Stimulated activated memory B cell treated with anti-CD40 and anti-IgM and Interleukin-4, amounts not matched to agents 10 μg/mL and 1 μg/mL and 100 μg/mL, for 72 hours (primary cell): ENCODE measurements around the gene ABCD1.
"Not testable (repeated sequence)": the region's sequence is repeated elsewhere in the genome, so short reads cannot be mapped to it uniquely, and the experiment has no call there.

Experiments used
- ATAC-seq: fragments of 150-1000 bp; cut with Tn5 transposase; 2 replicates; pipeline ENCODE4 v1.10.0; 2021
- H3K27ac Mint-ChIP-seq: one replicate; pipeline ENCODE4 v1.8.0; 2022; ENCODE audit warnings: mild to moderate bottlenecking, mixed read lengths
- H3K27me3 Mint-ChIP-seq: one replicate; pipeline ENCODE4 v1.8.0; 2022; ENCODE audit warnings: mixed read lengths
- H3K36me3 Mint-ChIP-seq: one replicate; pipeline ENCODE4 v1.8.0; 2022; ENCODE audit warnings: mixed read lengths
- H3K4me1 Mint-ChIP-seq: one replicate; pipeline ENCODE4 v1.8.0; 2022; ENCODE audit warnings: mixed read lengths
- H3K4me3 Mint-ChIP-seq: one replicate; pipeline ENCODE4 v1.8.0; 2022; ENCODE audit warnings: mild to moderate bottlenecking, moderate library complexity, mixed read lengths
- H3K9me3 Mint-ChIP-seq: one replicate; pipeline ENCODE4 v1.8.0; 2022; ENCODE audit warnings: mixed read lengths

The ABCD1 gene

DNA sequence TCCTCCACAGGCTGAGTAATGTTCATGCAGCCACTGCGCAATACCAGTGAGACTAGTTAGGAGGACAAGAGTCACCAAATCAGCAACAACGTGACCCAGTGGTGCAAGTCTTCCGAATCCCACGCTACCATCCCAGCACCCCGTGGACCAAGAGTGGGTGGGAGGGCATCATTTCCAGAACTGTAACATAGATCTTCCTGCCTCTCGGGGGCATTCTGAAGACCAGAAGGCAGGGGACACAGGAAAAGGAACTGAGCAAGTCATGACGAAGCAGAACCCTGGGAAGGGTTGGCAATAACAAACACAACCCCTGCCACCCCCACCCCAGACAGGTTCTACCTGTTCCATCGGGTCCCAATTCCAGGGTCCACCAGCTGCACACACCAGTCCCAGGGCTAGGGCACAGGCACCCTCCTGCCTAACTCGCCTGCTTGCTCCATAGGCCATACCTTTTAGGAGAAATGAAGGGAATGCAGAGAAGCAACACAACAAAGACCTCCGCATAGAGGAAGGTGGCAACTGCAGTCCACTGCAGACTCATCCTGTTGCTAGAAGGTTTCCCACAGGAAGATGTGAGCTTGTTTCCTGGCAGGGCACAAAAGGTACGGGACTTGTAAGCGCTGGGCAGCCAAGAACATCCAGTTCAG is 1.8 kb upstream of the ABCD1 start:
- ATAC-seq: no peak
- H3K27me3 Mint-ChIP-seq: no peaks in the 10 kb centered on the region
- peak overlapping the region; percentile 86 for H3K27ac Mint-ChIP-seq
- H3K4me3 Mint-ChIP-seq: peak overlapping the region; percentile 91
- no peaks in the 10 kb centered on the region for H3K9me3 Mint-ChIP-seq
- peaks cover 33% of the 10 kb centered on the region for H3K4me1 Mint-ChIP-seq
- peaks cover 6% of the 10 kb centered on the region for H3K36me3 Mint-ChIP-seq

DNA sequence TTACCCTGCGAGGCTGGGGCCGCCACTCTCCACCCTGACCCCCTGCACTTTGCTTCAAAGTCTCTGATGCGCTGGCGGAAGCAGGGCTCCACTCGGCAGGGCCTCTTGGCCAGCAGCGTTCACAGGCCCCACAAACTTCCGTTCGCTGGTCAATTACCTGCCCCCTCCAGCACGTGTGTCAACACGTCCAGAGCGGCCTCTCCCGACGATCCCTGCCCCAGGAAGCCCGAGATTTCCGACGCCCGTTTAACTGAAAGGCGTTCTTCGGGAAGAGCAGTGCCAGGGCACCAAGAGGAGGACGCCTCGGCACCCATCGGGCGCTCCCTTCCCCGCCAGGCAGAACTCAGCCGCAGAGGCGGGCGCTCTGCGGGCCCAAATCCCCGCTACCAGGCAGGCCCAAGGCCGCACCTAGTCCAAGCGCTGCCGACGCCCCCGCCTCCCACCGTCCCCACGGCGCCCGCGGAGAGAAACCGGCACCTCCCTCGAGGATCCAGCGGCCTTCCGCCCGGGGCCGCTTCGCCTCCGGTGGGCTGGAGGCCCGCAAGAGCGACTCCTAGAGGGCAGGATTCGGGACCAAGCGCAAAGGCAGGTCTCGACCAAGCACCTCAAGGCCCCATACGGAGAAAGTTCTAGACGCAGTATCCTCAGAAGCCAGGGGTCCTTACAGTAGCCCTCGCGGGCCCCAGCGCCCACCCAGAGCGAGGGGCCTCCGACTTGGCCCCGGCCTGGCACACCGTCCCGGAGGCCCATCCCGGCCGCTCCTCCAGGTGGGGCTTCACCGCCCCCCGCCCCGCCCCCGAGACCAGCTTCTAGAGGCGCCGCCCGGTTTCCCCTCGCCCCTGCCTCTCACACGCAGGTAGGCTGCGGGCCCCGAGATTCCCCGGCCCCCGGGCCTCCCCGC is 1.1 kb upstream of the ABCD1 start:
- Mint-ChIP-seq H3K36me3 (peaks cover 5% of the 10 kb centered on the region), H3K27me3 (no peaks in the 10 kb centered on the region), H3K4me1 (peaks cover 33% of the 10 kb centered on the region), H3K4me3 (peak overlapping the region; percentile 91), H3K27ac (peak overlapping the region; percentile 86), H3K9me3 (no peaks in the 10 kb centered on the region)
- ATAC-seq: peak; percentile 56

DNA sequence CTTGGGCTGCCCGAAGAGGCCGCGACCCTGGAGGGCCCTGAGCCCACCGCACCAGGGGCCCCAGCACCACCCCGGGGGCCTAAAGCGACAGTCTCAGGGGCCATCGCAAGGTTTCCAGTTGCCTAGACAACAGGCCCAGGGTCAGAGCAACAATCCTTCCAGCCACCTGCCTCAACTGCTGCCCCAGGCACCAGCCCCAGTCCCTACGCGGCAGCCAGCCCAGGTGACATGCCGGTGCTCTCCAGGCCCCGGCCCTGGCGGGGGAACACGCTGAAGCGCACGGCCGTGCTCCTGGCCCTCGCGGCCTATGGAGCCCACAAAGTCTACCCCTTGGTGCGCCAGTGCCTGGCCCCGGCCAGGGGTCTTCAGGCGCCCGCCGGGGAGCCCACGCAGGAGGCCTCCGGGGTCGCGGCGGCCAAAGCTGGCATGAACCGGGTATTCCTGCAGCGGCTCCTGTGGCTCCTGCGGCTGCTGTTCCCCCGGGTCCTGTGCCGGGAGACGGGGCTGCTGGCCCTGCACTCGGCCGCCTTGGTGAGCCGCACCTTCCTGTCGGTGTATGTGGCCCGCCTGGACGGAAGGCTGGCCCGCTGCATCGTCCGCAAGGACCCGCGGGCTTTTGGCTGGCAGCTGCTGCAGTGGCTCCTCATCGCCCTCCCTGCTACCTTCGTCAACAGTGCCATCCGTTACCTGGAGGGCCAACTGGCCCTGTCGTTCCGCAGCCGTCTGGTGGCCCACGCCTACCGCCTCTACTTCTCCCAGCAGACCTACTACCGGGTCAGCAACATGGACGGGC is 579 bp downstream of the ABCD1 start:
- Mint-ChIP-seq H3K36me3 (no peaks in the 10 kb centered on the region), H3K27ac (peak overlapping the region; percentile 86), H3K27me3 (no peaks in the 10 kb centered on the region), H3K4me1 (peaks cover 33% of the 10 kb centered on the region), H3K4me3 (peak overlapping the region; percentile 72), H3K9me3 (no peaks in the 10 kb centered on the region)
- no peak for ATAC-seq

DNA sequence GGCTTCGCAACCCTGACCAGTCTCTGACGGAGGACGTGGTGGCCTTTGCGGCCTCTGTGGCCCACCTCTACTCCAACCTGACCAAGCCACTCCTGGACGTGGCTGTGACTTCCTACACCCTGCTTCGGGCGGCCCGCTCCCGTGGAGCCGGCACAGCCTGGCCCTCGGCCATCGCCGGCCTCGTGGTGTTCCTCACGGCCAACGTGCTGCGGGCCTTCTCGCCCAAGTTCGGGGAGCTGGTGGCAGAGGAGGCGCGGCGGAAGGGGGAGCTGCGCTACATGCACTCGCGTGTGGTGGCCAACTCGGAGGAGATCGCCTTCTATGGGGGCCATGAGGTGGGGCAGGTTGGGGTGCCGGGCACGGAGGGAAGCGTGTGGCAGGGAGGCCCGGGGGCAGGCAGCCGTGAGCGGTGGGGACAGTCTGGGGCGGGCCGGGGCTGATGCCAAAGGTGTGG is 1.2 kb downstream of the ABCD1 start:
- peak overlapping the region; percentile 45 for H3K4me3 Mint-ChIP-seq
- H3K4me1 Mint-ChIP-seq: peaks cover 33% of the 10 kb centered on the region
- peaks cover 4% of the 10 kb centered on the region for H3K36me3 Mint-ChIP-seq
- H3K9me3 Mint-ChIP-seq: no peaks in the 10 kb centered on the region
- H3K27ac Mint-ChIP-seq: no peak overlapping the region
- H3K27me3 Mint-ChIP-seq: no peaks in the 10 kb centered on the region
- no peak for ATAC-seq

DNA sequence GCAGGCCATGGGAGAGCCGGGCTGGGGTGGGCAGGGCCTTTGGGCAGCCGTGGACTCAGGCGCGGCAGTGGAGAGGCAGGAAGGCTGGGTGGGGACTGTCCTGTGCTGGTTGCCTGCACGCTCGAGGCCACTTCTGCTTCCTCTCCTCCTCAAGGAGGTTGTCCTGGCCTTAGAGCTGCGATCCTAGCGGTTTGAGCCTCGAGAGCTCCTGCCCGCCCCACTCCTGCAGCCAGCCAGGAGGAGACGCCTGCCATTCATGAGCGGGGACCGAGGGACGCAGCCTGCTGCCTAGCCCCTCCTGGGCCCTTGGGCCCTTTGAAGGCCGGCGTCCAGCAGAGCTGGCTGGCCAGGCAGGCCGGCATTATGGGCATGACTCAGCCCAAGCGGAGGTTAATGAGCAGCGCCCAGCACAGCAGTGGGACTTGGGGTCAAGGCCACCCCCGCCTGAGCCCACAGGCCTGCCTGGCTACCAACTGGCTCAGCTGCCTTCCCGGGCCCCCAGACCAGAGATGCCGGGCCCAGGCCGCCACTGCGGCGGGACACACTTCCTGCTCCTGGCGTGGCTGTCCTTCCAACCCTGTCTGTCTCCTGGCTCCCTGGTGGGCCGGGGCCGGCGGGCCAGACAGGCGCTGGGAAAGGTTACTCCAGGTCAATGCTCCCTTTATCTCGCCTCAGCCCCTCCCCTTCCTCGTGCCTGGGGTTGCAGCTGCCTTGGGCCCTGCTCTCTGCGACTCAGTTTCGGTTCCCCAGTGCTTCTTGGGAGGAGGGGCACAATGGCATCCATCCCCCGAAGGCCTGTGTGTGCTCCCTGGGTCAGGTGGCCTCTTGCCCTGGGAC is 1.8 kb downstream of the ABCD1 start:
- peaks cover 36% of the 10 kb centered on the region for H3K4me1 Mint-ChIP-seq
- ATAC-seq: peak; percentile 73
- peaks cover 11% of the 10 kb centered on the region for H3K36me3 Mint-ChIP-seq
- peak overlapping the region; percentile 78 for H3K27ac Mint-ChIP-seq
- peak overlapping the region; percentile 64 for H3K4me3 Mint-ChIP-seq
- H3K27me3 Mint-ChIP-seq: no peaks in the 10 kb centered on the region
- H3K9me3 Mint-ChIP-seq: no peaks in the 10 kb centered on the region

DNA sequence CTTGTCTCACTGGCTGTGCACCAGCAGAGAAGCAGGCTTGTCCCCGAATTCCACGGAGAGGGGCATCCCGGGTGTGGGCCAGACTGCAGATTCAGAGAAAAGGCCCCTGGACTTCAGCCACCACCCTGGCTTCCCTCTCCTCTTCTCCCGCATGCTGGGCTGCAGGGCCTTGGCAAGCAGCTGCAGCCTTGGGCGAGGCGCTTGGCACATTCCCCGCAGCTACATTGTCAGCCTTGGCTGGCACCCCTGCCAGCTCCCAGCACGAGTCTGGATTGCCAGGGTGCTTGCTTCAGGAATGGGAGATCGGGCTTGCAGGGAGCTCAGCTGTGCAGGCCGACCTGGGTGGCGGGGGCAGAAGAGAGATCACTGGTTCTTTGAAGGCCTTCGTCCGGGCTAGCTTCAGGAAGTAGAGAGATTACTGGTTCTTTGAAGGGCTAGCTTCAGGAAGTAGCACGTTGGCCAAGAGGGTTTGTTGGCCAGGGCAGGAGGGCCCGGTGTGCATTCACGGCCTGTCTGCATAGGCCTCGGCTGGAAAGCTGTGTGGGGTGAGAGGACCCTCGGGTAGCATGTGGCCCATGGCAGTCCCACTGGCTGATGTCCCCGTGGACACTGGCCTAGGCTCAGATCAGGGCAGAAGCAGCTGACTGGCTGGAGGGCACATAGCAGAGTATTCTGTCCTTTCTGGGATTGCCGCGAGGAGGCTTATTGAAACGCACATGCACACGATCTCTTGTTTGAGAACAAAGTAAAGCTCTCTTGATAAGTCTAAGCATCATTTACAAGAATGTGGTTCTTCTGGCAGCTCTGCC is 2.7 kb downstream of the ABCD1 start:
- no peaks in the 10 kb centered on the region for H3K9me3 Mint-ChIP-seq
- H3K27ac Mint-ChIP-seq: peak overlapping the region; percentile 78
- no peaks in the 10 kb centered on the region for H3K27me3 Mint-ChIP-seq
- peaks cover 34% of the 10 kb centered on the region for H3K4me1 Mint-ChIP-seq
- ATAC-seq: no peak
- H3K4me3 Mint-ChIP-seq: peak overlapping the region; percentile 64
- H3K36me3 Mint-ChIP-seq: peaks cover 18% of the 10 kb centered on the region

DNA sequence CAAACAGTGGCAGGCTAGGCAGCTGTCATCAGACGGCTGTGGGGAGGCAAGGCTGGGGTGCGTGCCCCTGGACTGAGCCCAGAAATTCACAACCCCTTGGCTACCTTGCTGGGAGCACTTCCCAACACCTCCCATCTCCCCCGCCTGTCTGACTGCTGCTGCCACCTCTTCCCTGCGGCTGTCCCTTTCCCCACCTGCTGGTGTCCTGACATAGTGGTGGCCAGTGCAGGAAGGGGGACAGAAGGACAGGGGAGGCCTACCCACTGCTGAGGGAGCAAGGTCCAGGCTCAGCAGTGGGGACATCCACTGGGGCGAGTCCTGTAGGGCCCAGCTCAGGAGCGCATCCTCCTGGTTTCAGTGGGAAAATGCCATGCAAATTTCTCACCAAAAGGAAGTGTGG is 3.4 kb downstream of the ABCD1 start:
- Mint-ChIP-seq H3K27ac (no peak overlapping the region), H3K4me3 (no peak overlapping the region), H3K4me1 (peaks cover 28% of the 10 kb centered on the region), H3K27me3 (no peaks in the 10 kb centered on the region), H3K36me3 (peaks cover 18% of the 10 kb centered on the region), H3K9me3 (no peaks in the 10 kb centered on the region)
- ATAC-seq: no peak

DNA sequence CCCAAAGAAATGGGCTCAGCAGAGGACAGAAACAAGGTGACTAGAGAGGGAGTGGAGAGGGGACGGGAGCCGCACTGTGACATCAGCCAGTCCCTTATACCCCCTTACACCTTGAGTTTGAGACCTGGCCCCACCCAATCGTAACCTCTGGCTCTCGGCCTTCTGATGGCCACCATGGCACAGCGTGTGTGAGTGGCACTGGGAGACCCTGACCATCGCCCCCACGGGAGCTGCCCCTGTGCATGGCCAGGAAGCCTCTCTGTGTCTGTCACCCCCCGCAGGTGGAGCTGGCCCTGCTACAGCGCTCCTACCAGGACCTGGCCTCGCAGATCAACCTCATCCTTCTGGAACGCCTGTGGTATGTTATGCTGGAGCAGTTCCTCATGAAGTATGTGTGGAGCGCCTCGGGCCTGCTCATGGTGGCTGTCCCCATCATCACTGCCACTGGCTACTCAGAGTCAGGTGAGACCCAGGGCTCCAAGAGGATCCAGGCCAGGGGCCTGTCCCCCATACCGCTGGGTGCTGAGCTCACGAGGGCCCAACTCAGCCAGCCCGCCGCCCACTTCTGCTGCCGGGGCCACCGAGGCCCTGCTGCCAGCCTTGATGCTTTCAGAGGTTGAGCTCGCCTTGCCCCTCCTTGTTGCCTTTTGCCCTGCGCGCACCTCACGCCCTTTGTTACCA is 4.4 kb downstream of the ABCD1 start:
- peaks cover 24% of the 10 kb centered on the region for H3K4me1 Mint-ChIP-seq
- no peak for ATAC-seq
- H3K4me3 Mint-ChIP-seq: no peak overlapping the region
- H3K9me3 Mint-ChIP-seq: no peaks in the 10 kb centered on the region
- H3K27ac Mint-ChIP-seq: no peak overlapping the region
- H3K36me3 Mint-ChIP-seq: peaks cover 18% of the 10 kb centered on the region
- H3K27me3 Mint-ChIP-seq: no peaks in the 10 kb centered on the region

DNA sequence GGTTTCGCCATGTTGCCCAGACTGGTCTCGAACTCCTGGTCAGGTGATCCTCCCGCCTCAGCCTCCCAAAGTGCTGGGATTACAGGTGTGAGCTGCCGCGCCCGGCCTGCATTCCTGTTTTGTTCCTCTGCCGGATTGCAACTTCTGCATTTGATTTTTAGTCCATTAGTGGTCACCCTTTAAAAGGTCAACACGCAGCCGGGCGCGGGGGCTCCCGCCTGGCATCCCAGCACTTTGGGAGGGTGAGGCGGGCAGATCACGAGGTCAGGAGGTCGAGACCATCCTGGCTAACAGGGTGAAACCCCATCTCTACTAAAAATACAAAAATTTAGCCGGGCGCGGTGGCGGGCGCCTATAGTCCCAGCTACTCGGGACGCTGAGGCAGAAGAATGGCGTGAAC is 5.5 kb downstream of the ABCD1 start:
- H3K27ac Mint-ChIP-seq, H3K27me3 Mint-ChIP-seq, H3K4me3 Mint-ChIP-seq, ATAC-seq, H3K9me3 Mint-ChIP-seq: not testable (repeated sequence)
- peaks cover 23% of the 10 kb centered on the region for H3K36me3 Mint-ChIP-seq
- H3K4me1 Mint-ChIP-seq: peaks cover 30% of the 10 kb centered on the region

DNA sequence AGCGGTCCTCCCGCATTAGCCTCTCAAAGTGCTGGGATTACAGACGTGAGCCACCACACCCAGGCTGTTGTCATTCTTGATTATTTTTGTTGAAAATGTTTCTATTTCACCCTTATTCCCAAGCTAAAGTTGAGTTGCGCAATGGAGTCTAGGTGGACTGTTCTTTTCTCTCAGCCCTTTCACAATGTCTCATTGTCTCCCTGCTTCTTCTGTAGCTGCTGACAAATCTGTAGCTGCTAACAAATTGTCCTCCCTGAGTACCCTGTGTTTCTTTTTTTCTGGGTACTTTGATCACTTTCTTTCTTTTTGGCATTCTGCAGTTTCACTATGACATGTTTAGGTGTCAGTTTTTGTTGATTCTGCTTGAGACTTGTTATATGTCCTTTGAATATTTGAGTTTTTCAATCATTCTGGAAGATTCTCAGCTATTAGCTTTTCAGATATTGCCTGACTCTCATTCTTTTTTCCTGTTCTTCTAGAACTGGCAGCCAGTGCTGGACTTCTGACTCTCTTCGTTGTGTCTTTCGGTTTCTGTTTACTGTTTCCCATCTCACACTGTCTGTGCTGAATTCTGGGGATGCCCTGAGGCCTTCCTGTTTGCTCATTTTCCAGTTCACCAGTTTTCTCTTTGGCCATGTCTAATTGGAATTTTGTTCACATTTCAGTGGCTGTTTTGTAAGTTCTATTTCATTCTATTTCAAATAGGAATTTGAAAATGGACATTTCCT is 6.6 kb downstream of the ABCD1 start:
- Mint-ChIP-seq H3K4me1 (peaks cover 35% of the 10 kb centered on the region), H3K4me3 (no peak overlapping the region), H3K27me3 (no peaks in the 10 kb centered on the region), H3K36me3 (peaks cover 29% of the 10 kb centered on the region), H3K9me3 (no peaks in the 10 kb centered on the region), H3K27ac (no peak overlapping the region)
- ATAC-seq: no peak

DNA sequence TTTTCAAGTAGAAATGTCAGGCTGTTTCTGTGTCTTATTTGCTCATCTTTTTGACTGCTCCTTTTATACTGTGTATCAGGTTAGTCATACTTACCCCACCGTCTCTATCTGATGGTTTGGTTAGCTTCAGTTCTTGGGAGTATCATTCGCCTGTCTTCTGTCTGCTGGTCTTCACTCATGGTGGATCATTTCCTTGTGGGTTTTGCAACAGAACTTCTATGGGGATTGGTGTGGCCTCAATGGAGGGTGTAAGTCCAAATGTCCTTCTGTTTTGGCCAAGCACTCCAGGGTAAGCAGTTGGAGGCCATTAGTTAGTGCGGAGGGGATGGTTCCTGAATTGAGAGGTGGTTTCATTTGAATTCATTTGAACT is 7.2 kb downstream of the ABCD1 start:
- ATAC-seq: no peak
- Mint-ChIP-seq H3K36me3 (peaks cover 34% of the 10 kb centered on the region), H3K9me3 (no peaks in the 10 kb centered on the region), H3K4me3 (no peak overlapping the region), H3K4me1 (peaks cover 33% of the 10 kb centered on the region), H3K27ac (no peak overlapping the region), H3K27me3 (no peaks in the 10 kb centered on the region)

DNA sequence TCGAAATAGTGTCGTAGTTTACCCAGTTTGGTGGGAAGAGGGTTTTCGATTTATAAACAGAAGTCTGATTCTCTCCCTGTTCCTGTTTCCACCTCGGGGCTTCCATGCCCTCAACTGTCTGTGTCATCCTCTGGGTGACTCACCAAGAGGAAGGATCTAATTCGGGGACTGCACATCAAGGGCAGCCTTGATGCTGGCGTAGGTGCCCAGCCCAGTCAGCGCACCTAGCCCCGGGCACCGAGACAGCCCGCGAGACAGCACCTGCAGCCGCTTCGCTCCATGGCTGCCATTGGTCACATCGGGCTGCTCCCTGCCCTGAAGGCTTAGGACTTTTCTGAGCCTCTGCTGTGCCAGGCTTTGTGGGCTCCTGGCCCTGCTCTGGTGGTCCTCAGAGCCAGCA is 7.7 kb downstream of the ABCD1 start:
- Mint-ChIP-seq H3K9me3 (no peaks in the 10 kb centered on the region), H3K27me3 (no peaks in the 10 kb centered on the region), H3K27ac (no peak overlapping the region), H3K4me1 (peaks cover 28% of the 10 kb centered on the region), H3K4me3 (no peak overlapping the region), H3K36me3 (peaks cover 37% of the 10 kb centered on the region)
- ATAC-seq: no peak

DNA sequence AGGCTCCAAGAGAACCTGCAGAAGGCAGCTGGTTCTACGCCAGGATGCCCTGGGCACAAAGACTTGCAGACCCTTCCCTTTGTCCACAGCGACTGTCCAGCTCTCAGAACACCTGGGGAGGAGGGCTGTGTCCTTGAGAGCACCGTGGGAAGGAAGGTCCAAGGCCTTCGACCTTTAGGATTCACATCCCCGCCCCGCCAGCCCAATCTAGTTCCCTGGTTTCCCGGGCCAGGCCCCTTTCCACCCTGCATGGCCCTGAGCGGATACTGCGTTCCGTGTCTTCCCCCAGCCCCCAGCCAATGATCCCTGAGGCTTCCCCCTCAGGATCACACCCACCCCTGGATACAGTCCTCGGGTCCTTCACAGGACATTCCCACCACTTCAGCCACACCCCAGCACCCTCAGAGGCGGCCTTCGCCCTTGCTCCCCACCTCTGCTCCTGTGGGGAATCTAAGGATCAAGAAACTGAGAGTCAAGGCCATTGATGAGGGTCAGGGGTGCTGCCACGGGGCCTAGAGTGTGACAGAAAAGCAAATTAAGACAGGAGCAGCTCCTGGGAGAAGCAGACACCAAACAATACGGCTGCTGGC is 9.1 kb downstream of the ABCD1 start:
- Mint-ChIP-seq H3K4me3 (no peak overlapping the region), H3K4me1 (peaks cover 25% of the 10 kb centered on the region), H3K36me3 (peaks cover 37% of the 10 kb centered on the region), H3K27ac (no peak overlapping the region), H3K27me3 (no peaks in the 10 kb centered on the region), H3K9me3 (no peaks in the 10 kb centered on the region)
- no peak for ATAC-seq
